Mesendoderm (in vitro differentiated cells): Measurements from ENCODE around the gene PTCRA. TPM values are rescaled to one million over a fixed set of nuclear protein-coding genes. Genes with fewer than 3 reads are reported as not detected.

Experiments
- DNase-seq: peaks from one replicate; pipeline ENCODE4 v3.0.0; 2013
- H2AK5ac ChIP-seq: 2 replicates; pipeline ENCODE4 v1.6.1; 2013; ENCODE audit warnings: low read length, inconsistent platforms
- H2BK120ac ChIP-seq: 2 replicates; pipeline ENCODE4 v1.6.1; 2013; ENCODE audit warnings: low read depth, mild to moderate bottlenecking, low read length, moderate library complexity, mixed read lengths
- H2BK15ac ChIP-seq: replicated peaks from 2 replicates; pipeline ENCODE4 v1.6.1; 2013; ENCODE audit warnings: low read depth, mild to moderate bottlenecking, moderate library complexity
- H2BK5ac ChIP-seq: 2 replicates; pipeline ENCODE4 v1.6.1; 2013; ENCODE audit warnings: low read length, inconsistent platforms
- H3K18ac ChIP-seq: 2 replicates; pipeline ENCODE4 v1.6.1; 2013; ENCODE audit warnings: mild to moderate bottlenecking, low read length, mixed read lengths
- H3K23ac ChIP-seq: one replicate; pipeline ENCODE4 v1.6.1; 2013; ENCODE audit warnings: low read length
- H3K27ac ChIP-seq: 2 replicates; pipeline ENCODE4 v1.5.1; 2013; ENCODE audit warnings: low read depth, mild to moderate bottlenecking, inconsistent platforms, low read length, moderate library complexity
- H3K27me3 ChIP-seq: 2 replicates; pipeline ENCODE4 v1.6.1; 2013; ENCODE audit warnings: low read length, control low read depth, mild to moderate bottlenecking, inconsistent platforms; ENCODE audit not compliant: insufficient read depth, poor library complexity
- H3K36me3 ChIP-seq: 2 replicates; pipeline ENCODE4 v1.6.1; 2013; ENCODE audit warnings: low read length, inconsistent platforms; ENCODE audit not compliant: control insufficient read depth, insufficient read depth
- H3K4ac ChIP-seq: one replicate; pipeline ENCODE4 v1.6.1; 2013; ENCODE audit warnings: low read depth, mild to moderate bottlenecking, low read length, moderate library complexity
- H3K4me1 ChIP-seq: 2 replicates; pipeline ENCODE4 v1.6.1; 2013; ENCODE audit warnings: low read depth, low read length, inconsistent platforms; ENCODE audit not compliant: control insufficient read depth
- H3K4me2 ChIP-seq: 2 replicates; pipeline ENCODE4 v1.6.1; 2013; ENCODE audit warnings: low read length
- H3K4me3 ChIP-seq: 2 replicates; pipeline ENCODE4 v1.5.1; 2013; ENCODE audit warnings: mild to moderate bottlenecking, low read length
- H3K56ac ChIP-seq: one replicate; pipeline ENCODE4 v1.6.1; 2013; ENCODE audit warnings: low read length
- H3K79me1 ChIP-seq: 2 replicates; pipeline ENCODE4 v1.6.1; 2013; ENCODE audit warnings: low read length, inconsistent platforms
- H3K79me2 ChIP-seq: 2 replicates; pipeline ENCODE4 v1.6.1; 2013; ENCODE audit warnings: mild to moderate bottlenecking, low read length; ENCODE audit not compliant: control insufficient read depth, insufficient read depth
- H3K9ac ChIP-seq: 2 replicates; pipeline ENCODE4 v1.6.1; 2013; ENCODE audit warnings: low read length, inconsistent platforms
- H4K5ac ChIP-seq: one replicate; pipeline ENCODE4 v1.6.1; 2013; ENCODE audit warnings: low read length
- H4K8ac ChIP-seq: one replicate; pipeline ENCODE4 v1.6.1; 2013; ENCODE audit warnings: low read depth, mild to moderate bottlenecking, control low read depth, low read length, moderate library complexity
- WGBS: extraction: QIAGEN DNeasy Blood & Tissue Kit; methylation state at CpG from one replicate; pipeline ENCODE4 v1.1.7; 2013; ENCODE audit warnings: low lambda C conversion rate, missing lambda C conversion rate; ENCODE audit not compliant: insufficient coverage; ENCODE audit errors: extremely low coverage; 5-methylcytosine and 5-hydroxymethylcytosine counted together
- polyA plus RNA-seq, 2 experiments: library from polyadenylated mRNA; stranded (reverse); fragments of 200-250 nt; gene quantifications; one replicate each; pipeline ENCODE4 v1.2.3, GENCODE V29; 2013

The PTCRA gene, protein sequence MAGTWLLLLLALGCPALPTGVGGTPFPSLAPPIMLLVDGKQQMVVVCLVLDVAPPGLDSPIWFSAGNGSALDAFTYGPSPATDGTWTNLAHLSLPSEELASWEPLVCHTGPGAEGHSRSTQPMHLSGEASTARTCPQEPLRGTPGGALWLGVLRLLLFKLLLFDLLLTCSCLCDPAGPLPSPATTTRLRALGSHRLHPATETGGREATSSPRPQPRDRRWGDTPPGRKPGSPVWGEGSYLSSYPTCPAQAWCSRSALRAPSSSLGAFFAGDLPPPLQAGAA
- not detected for polyA plus RNA-seq (2013, experiment 1 of 2)
- polyA plus RNA-seq (2013, experiment 2 of 2): not detected

DNA sequence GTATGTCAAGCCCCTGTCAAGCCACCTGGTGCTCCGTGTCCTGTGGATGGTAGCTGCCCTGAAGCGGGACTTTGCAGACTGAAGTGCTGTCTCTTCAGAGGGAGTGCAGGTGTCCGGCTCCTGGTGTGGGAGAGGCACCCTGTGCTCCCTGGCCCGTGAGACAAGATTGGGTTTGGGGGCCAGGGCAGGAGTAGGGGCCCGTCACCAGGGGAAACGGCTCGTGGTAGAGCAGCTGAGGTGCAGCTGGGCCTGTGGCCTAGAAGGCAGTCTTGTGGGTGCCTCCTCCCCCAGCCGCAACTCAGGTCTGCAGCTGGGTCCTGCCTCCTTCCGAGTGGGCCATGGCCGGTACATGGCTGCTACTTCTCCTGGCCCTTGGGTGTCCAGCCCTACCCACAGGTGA, at the start of gene PTCRA:
Gene PTCRA, plus strand, starts transcription at position 322 of the 400 bp plus-strand sequence. Its CDS starts 17 bp downstream, at position 339.
- no peak within 1 kb of the TSS for H2BK5ac ChIP-seq
- H3K4ac ChIP-seq: no peak within 1 kb of the TSS
- H3K9ac ChIP-seq: no peak within 1 kb of the TSS
- H3K27me3 ChIP-seq: no peaks in the 10 kb centered on the region
- DNase-seq: no peak
- no peaks in the 10 kb centered on the region for H3K79me1 ChIP-seq
- no peak within 1 kb of the TSS for H2BK120ac ChIP-seq
- H3K79me2 ChIP-seq: no peaks in the 10 kb centered on the region
- H4K8ac ChIP-seq: no peak within 1 kb of the TSS
- H3K4me2 ChIP-seq: no peak within 1 kb of the TSS
- no peak within 1 kb of the TSS for H2AK5ac ChIP-seq
- H3K36me3 ChIP-seq: no peaks in the 10 kb centered on the region
- no peak within 1 kb of the TSS for H3K56ac ChIP-seq
- H3K27ac ChIP-seq: no peak within 1 kb of the TSS
- H3K4me1 ChIP-seq: no peaks in the 10 kb centered on the region
- WGBS: no CpG with 5 or more reads among the region's 10 CpGs
- no peak within 1 kb of the TSS for H3K23ac ChIP-seq
- H4K5ac ChIP-seq: no peak within 1 kb of the TSS
- no peak within 1 kb of the TSS for H3K4me3 ChIP-seq
- no peak within 1 kb of the TSS for H2BK15ac ChIP-seq
- H3K18ac ChIP-seq: no peak within 1 kb of the TSS

DNA sequence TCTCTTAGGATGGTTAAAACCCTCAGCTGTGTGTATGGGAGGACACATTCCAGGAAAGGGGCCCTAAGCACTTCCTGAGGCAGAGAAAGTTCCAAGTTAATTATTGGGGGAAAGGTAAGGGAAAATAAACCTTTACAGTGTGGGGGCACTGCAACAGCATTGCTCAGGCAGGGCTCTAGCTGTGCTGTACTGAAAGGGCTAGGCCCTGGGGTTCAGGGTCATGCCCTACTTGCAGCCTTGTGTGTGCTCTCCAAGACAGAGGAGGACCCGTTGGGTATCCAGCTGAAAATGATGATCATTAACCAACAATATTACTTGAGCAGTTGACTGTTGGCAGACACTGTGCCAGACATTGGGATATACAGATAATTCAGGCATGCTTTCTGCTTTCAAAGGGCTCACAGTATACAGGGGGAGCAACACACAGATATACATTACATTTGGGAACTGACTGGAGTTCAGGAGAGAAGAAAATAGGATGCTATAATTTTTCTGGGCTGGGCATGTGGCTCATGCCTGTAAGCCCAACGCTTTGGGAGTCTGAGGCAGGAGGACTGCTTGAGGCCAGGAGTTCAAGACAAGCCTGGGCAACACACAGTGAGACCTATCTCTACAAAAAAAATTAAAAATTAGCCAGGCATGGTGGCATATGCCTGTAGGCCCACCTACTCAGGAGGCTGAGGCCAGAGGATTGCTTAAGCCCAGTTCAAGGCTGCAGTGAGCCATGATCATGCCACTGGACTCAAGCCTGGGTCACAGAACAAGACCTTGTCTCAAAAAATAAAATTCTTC, 45.5 kb upstream of the PTCRA start:
- DNase-seq: no peak
- H3K4me1 ChIP-seq: no peaks in the 10 kb centered on the region
- no peak overlapping the region for H3K27ac ChIP-seq
- no peak overlapping the region for H3K4me3 ChIP-seq
- H2BK120ac ChIP-seq: no peak overlapping the region
- H4K8ac ChIP-seq: no peak overlapping the region
- peaks cover 2% of the 10 kb centered on the region for H3K36me3 ChIP-seq
- no peak overlapping the region for H3K23ac ChIP-seq
- H3K56ac ChIP-seq: no peak overlapping the region
- no peaks in the 10 kb centered on the region for H3K79me2 ChIP-seq
- no peak overlapping the region for H2BK15ac ChIP-seq
- no CpG with 5 or more reads among the region's 2 CpGs for WGBS
- no peak overlapping the region for H3K9ac ChIP-seq
- no peak overlapping the region for H2BK5ac ChIP-seq
- H3K4ac ChIP-seq: no peak overlapping the region
- no peaks in the 10 kb centered on the region for H3K27me3 ChIP-seq
- no peak overlapping the region for H3K18ac ChIP-seq
- H2AK5ac ChIP-seq: no peak overlapping the region
- no peak overlapping the region for H3K4me2 ChIP-seq
- H4K5ac ChIP-seq: no peak overlapping the region
- no peaks in the 10 kb centered on the region for H3K79me1 ChIP-seq

DNA sequence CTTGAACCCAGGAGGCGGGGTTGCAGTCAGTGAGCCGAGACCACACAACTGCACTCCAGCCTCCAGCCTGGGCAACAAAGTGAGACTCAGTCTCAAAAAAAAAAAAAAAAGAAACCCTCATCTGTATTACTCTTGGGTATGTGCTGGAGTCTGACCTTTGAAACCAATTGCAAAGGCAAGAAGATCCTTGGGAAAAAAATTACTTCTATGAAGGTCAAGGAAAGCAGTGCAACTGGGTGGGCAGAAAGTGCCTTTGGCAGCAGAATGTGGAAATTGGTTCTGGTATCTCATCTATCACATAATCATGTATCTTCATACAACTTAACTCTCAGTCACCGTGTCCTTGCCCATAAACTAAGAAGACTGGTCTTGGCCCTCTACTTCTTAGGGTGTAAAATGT, 44.1 kb upstream of the PTCRA start:
- Histone ChIP-seq H3K18ac (no peak overlapping the region), H3K79me2 (no peaks in the 10 kb centered on the region)

DNA sequence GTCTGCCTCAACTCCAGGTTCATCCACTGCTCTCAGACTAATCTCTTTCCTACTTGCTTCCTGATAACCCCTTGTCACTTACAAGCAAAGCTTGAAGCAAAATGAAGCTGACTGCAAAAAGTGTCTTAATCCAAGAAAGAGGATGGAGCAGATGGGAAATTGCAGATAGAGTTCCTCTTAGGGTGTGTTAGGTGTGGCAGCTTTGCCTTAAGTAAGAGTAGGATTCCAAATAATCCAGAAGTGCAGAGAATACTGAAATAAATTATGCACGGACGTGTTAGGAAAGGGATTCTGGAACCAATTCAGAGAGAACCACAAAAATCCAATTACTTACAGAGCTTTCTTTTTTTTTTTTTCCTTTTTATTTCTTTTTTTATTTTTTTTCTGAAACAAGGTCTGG, 42.5 kb upstream of the PTCRA start:
- Histone ChIP-seq H2BK5ac (no peak overlapping the region), H4K5ac (no peak overlapping the region), H3K4me3 (no peak overlapping the region), H3K79me1 (no peaks in the 10 kb centered on the region), H3K9ac (no peak overlapping the region), H3K79me2 (no peaks in the 10 kb centered on the region), H3K36me3 (no peaks in the 10 kb centered on the region), H4K8ac (no peak overlapping the region), H2AK5ac (no peak overlapping the region), H3K27ac (no peak overlapping the region), H3K27me3 (no peaks in the 10 kb centered on the region), H2BK120ac (no peak overlapping the region), H3K23ac (no peak overlapping the region), H3K18ac (no peak overlapping the region), H2BK15ac (no peak overlapping the region), H3K4ac (no peak overlapping the region), H3K4me1 (no peaks in the 10 kb centered on the region), H3K4me2 (no peak overlapping the region), H3K56ac (no peak overlapping the region)
- DNase-seq: no peak
- no CpG with 5 or more reads among the region's 2 CpGs for WGBS

More for the DNA sequence above, 44.1 kb upstream of the PTCRA start:
- no peak overlapping the region for H3K23ac ChIP-seq
- H3K36me3 ChIP-seq: peaks cover 2% of the 10 kb centered on the region
- H3K56ac ChIP-seq: no peak overlapping the region
- no CpG with 5 or more reads among the region's 3 CpGs for WGBS
- no peak overlapping the region for H2BK15ac ChIP-seq
- H3K27me3 ChIP-seq: no peaks in the 10 kb centered on the region
- no peak overlapping the region for H2BK120ac ChIP-seq
- H4K5ac ChIP-seq: no peak overlapping the region
- no peak overlapping the region for H2BK5ac ChIP-seq
- H3K4ac ChIP-seq: no peak overlapping the region
- H4K8ac ChIP-seq: no peak overlapping the region
- H3K4me1 ChIP-seq: no peaks in the 10 kb centered on the region
- H3K4me2 ChIP-seq: no peak overlapping the region
- no peak for DNase-seq
- H3K79me1 ChIP-seq: no peaks in the 10 kb centered on the region
- no peak overlapping the region for H3K27ac ChIP-seq
- H2AK5ac ChIP-seq: no peak overlapping the region
- H3K9ac ChIP-seq: no peak overlapping the region
- no peak overlapping the region for H3K4me3 ChIP-seq

DNA sequence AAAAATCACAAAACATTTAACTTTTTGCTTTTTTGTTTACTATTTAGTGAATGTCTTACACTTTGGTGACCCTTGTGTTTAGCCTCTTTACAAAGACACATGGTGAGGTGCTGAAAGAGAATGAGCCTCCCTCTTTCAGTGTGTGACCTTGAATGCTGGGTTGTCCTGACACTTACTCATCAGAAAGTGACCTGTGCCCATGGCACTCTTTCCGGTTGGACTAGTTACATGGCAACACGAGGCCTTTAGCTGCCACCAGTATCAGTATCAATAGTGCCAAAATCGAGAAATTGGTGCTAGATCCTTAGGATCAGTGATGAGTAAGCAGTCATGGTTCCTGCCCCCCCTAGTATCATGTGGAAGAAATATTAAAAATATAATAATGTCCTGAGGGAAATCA, 38.2 kb upstream of the PTCRA start:
- no peak overlapping the region for H3K56ac ChIP-seq

More for the DNA sequence above, 38.2 kb upstream of the PTCRA start:
- H3K4me3 ChIP-seq: no peak overlapping the region
- no peak overlapping the region for H4K5ac ChIP-seq
- H2BK5ac ChIP-seq: no peak overlapping the region
- no peak overlapping the region for H3K4ac ChIP-seq
- no peak overlapping the region for H3K18ac ChIP-seq
- H3K27me3 ChIP-seq: no peaks in the 10 kb centered on the region
- no peak for DNase-seq
- H2AK5ac ChIP-seq: no peak overlapping the region
- H3K4me1 ChIP-seq: no peaks in the 10 kb centered on the region
- H3K23ac ChIP-seq: no peak overlapping the region
- H3K79me2 ChIP-seq: peaks cover 18% of the 10 kb centered on the region
- H3K79me1 ChIP-seq: no peaks in the 10 kb centered on the region
- no peak overlapping the region for H3K9ac ChIP-seq
- H2BK120ac ChIP-seq: no peak overlapping the region
- no peak overlapping the region for H3K27ac ChIP-seq
- no CpG with 5 or more reads among the region's 3 CpGs for WGBS
- H3K4me2 ChIP-seq: no peak overlapping the region
- no peaks in the 10 kb centered on the region for H3K36me3 ChIP-seq
- H2BK15ac ChIP-seq: no peak overlapping the region
- no peak overlapping the region for H4K8ac ChIP-seq
